Adipose tissue (tissue), 3 donors: ENCODE measurements around the gene CTNND2. TPM values are rescaled to one million over a fixed set of nuclear protein-coding genes. Genes with fewer than 3 reads are reported as not detected.

ENCODE experiments used
- H3K27ac ChIP-seq: one replicate; pipeline ENCODE4 v1.5.1; 2013; ENCODE audit warnings: low read depth, low read length
- WGBS, 3 donors: extraction: QIAGEN DNeasy Blood & Tissue Kit; methylation state at CpG; one replicate each; pipeline ENCODE4 v1.1.7; 2013; 5-methylcytosine and 5-hydroxymethylcytosine counted together
- polyA plus RNA-seq, 3 donors: library from polyadenylated mRNA; stranded (reverse); fragments of 200-250 nt; gene quantifications; one replicate each; pipeline ENCODE4 v1.2.3, GENCODE V29; 2013
- donor health status: healthy with polysubstance abuse.
- donor health status: Bipolar disorder and iron deficiency.
- donor health status: healthy.

The CTNND2 gene
- polyA plus RNA-seq, 3 donors = 0.11 to 14.2 (median 0.18) TPM

DNA sequence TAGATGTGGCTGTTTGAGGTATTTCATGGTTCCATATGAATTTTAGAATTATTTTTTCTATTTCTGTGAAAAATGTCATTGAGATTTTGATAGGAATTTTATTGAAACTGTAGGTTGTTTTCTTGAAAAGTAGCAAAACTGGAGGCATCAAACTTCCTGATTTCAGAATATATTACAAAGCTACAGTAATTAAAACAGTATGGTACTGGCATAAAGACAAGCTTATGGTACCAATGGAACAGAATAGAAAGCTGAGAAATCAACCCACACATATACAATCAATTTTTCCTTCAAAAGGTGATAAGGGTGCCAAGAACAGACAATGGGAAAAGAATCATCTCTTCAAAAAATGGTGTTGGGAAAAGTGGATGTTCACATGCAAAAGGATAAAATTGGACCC is 945.5 kb downstream of the CTNND2 start:
- no peak overlapping the region for H3K27ac ChIP-seq

DNA sequence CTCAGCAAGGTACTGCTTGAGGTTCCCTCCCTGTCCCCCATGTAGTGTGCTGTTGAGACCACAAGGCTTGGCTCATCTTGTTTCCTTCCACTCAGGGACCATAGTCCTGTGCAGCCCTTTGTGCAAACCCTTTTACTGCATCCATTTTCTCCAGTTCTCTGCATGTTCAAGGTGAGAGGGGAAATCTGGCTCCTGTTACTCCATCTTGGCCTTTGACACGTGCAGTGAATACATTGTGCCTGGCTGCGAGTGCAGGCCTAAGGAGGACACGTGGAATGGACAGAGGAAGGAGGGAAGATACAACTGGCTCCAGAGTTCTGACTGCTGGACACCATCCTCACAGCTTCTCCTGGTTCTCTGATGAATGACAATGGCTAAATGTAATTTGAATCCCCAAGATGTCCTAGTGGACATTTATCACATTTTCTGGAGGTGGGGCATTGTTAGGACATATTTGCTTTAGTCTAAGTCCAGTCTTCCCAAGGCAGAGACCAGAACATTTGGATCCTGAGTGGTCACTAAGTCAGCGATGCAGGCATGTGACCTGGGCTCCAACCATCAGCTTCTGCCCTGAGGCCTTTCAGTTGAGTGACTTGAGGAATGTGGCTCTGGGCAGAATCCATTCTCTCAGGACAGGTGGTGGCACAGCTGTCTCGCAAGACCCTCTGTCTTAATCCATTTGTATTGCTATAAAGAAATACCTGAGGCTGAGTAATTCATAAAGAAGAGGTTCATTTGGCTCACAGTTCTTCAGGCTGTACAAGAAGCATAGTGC is 954.2 kb downstream of the CTNND2 start:
- WGBS, 3 donors = 85 to 90% (median 89%) methylated on average over 5 of the region's 5 CpGs
- no peak overlapping the region for H3K27ac ChIP-seq

GRCh38 chr5:10946050-10946449 is 958.2 kb downstream of the CTNND2 start:
- no peak overlapping the region for H3K27ac ChIP-seq
- 60 to 68% (median 62%) methylated on average over 4 of the region's 4 CpGs for WGBS, 3 donors

DNA sequence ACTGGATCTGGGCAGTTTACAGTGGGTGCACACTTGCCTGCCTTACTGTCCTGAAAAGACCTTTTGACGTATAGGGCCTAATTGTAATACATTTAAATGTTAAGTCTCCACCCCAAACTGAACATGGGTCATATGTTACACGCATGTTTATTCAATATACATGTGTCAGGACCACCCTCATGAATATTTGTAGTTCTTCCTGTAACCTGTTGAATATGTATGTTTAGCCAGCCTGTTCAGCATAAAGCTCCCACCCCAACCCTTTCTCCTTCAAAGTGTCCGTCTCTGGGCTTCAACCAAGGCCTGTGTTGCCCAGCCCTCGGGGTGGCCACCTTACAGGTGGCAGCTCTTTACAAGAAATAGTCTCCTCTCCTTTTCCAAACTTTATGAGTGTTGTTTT is 962.3 kb downstream of the CTNND2 start:
- H3K27ac ChIP-seq = no peak overlapping the region
- 93 to 96% (median 94%) methylated on average over 4 of the region's 4 CpGs for WGBS, 3 donors

- no peak overlapping the region for H3K27ac ChIP-seq
- 94% methylated on average over 14 of the region's 14 CpGs for WGBS, 3 donors
Observed at GRCh38 chr5:10936081-10936855, 968.0 kb downstream of the CTNND2 start.

GRCh38 chr5:10935536-10935935 is 968.7 kb downstream of the CTNND2 start:
- no peak overlapping the region for H3K27ac ChIP-seq

- WGBS, 3 donors = 64 to 76% (median 72%) methylated on average over 7 of the region's 7 CpGs
- H3K27ac ChIP-seq = no peak overlapping the region
Observed at GRCh38 chr5:10934783-10935355, 969.4 kb downstream of the CTNND2 start.

- WGBS, 3 donors = 74 to 93% (median 77%) methylated on average over 4 of the region's 4 CpGs
Observed at GRCh38 chr5:10933121-10933520, 971.1 kb downstream of the CTNND2 start.

GRCh38 chr5:10932426-10932825 is 971.8 kb downstream of the CTNND2 start:
- 74 to 86% (median 85%) methylated on average over 1 of the region's 1 CpG for WGBS, 3 donors
- H3K27ac ChIP-seq = no peak overlapping the region

More at GRCh38 chr5:10933121-10933520, 971.1 kb downstream of the CTNND2 start:
- no peak overlapping the region for H3K27ac ChIP-seq

GRCh38 chr5:10927608-10928007 is 976.6 kb downstream of the CTNND2 start:
- no peak overlapping the region for H3K27ac ChIP-seq

- no peak overlapping the region for H3K27ac ChIP-seq
- WGBS, 3 donors = 58 to 60% (median 59%) methylated on average over 3 of the region's 3 CpGs
Observed at GRCh38 chr5:10923310-10923709, 980.9 kb downstream of the CTNND2 start.
